Mammary epithelial cell (primary cell): Measurements from ENCODE around the gene VSIR.

Experiments
- EZH2 ChIP-seq: IDR thresholded peaks from 2 replicates; pipeline ENCODE4 v1.6.1; 2012; ENCODE audit warnings: low read length, inconsistent platforms, borderline replicate concordance
- TF ChIP-seq, protein P1 (sequence below), 2 donors: IDR thresholded peaks in 1 of 2; conservative IDR thresholded peaks in 1 of 2; 2 replicates each; pipeline ENCODE4 v1.5.1; 2011 to 2012; ENCODE audit warnings: inconsistent platforms in 2 of 2, low read length in 2 of 2, mild to moderate bottlenecking in 2 of 2, control low read depth in 1 of 2, low read depth in 1 of 2; ENCODE audit not compliant: insufficient read depth in 1 of 2; ENCODE audit errors: extremely low read depth in 1 of 2

DNA sequence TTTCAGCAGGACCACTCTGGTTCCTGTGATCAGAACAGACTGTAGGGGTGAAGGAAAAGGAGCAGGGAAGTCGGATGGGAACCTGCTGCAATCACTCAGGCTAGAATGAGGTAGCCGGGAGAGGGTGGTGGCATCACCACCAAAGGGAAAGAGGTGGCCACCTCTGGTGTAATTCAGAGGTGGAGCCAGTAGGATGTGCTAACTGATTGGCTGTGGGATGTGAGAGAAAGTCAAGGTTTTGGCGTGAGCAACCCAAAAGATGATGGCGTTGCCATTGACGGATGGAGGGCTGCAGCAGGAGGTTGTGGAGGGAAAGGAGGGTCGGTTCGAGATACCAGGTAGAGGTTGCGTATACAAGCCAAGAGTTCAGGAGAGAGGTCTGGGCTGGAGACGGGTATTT, 7.4 kb upstream of the VSIR start:
- TF ChIP-seq, protein P1, sequence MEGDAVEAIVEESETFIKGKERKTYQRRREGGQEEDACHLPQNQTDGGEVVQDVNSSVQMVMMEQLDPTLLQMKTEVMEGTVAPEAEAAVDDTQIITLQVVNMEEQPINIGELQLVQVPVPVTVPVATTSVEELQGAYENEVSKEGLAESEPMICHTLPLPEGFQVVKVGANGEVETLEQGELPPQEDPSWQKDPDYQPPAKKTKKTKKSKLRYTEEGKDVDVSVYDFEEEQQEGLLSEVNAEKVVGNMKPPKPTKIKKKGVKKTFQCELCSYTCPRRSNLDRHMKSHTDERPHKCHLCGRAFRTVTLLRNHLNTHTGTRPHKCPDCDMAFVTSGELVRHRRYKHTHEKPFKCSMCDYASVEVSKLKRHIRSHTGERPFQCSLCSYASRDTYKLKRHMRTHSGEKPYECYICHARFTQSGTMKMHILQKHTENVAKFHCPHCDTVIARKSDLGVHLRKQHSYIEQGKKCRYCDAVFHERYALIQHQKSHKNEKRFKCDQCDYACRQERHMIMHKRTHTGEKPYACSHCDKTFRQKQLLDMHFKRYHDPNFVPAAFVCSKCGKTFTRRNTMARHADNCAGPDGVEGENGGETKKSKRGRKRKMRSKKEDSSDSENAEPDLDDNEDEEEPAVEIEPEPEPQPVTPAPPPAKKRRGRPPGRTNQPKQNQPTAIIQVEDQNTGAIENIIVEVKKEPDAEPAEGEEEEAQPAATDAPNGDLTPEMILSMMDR (conservative IDR thresholded peaks at IDR 0.05 in 1 of 2, IDR thresholded peaks at IDR 0.05 in 1 of 2; ENCODE audit: extremely low read depth in 1 of 2, insufficient read depth in 1 of 2, low read depth in 1 of 2, low read length in 2 of 2), result no peak
- TF ChIP-seq EZH2, result no peak
